Astrocyte of the hippocampus (primary cell): ENCODE data around the gene MAJIN.
A peak's percentile ranks its signal among the peaks of the same experiment; 100 is the strongest.
"Not testable (repeated sequence)": the region's sequence is repeated elsewhere in the genome, so short reads cannot be mapped to it uniquely, and the experiment has no call there.

Source experiments
- DNase-seq: peaks from one replicate; pipeline ENCODE4 v3.0.0; 2011; ENCODE audit warnings: low read depth, low spot score

The MAJIN gene

GRCh38 chr11:64971421-64972233 is at the start of gene MAJIN:
Gene MAJIN (minus strand): TSS chr11:64972108. CDS start chr11:64959405, 12,703 bp downstream.
- DNase-seq: peak; percentile 77

GRCh38 chr11:65021509-65021908 is 49.6 kb upstream of the MAJIN start:
- DNase-seq: no peak

- DNase-seq: no peak
Observed at GRCh38 chr11:65021003-65021402, 49.1 kb upstream of the MAJIN start.

DNA sequence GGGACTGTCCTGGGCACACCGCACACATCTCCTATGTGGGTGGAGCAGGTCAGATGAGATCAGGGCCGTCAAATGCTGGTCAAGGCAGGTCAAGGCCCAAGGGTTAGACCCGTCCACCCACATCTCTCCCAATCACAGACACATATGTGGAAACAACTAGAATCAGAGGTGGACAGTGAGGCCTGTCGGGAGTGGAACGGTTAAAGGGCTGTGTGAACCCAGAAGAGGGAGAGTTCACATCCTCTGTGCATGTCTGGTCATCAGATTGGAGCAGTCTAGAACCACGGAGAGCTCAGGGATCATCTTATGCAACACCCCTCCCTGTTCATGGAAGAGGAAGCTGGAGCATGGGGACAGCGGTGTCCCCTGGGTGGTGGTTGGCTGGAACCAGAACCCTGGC is 47.9 kb upstream of the MAJIN start:
- DNase-seq: no peak

DNA sequence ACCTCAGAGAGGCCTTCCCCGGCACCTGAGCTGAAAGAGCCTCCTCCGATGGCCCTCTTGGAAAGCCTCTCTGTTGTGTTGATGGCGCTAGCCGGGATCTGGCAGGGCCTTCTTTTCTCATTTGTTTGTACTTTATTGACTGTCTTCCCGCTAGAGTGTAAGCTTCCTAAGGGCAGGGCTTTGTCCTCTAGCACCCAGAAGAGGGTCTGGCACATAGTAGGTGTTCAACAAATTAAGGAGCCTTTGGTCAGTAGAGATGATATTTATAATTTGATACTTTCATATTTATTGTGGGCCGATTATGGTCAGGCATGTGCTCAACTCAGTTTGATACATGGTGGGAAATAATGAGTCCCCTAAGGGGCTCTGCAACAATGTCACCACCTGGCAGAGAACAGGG is 46.0 kb upstream of the MAJIN start:
- no peak for DNase-seq

- no peak for DNase-seq
Observed at GRCh38 chr11:65016705-65017104, 44.8 kb upstream of the MAJIN start.

DNA sequence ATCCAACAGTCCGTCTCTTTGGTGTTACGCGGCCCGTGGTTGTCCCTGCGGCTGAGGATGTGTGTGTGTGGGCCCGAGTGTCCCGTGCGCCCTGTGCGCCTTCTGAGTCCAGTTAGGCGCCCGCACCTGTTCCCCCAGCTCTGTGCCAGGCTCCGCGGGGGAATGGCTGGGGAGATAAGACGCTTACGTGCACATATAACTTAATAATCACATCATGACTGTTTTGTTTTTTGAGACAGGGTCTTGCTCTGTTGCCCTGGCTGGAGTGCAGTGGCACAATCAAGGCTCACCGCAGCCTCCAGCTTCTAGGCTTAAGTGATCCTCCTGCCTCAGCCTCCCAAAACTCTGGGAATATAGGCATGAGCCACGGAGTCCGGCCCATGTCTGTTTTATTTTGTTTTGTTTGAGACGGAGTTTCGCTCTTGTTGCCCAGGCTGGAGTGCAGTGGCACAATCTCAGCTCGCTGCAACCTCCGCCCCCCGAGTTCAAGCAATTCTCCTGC is 42.9 kb upstream of the MAJIN start:
- no peak for DNase-seq

DNA sequence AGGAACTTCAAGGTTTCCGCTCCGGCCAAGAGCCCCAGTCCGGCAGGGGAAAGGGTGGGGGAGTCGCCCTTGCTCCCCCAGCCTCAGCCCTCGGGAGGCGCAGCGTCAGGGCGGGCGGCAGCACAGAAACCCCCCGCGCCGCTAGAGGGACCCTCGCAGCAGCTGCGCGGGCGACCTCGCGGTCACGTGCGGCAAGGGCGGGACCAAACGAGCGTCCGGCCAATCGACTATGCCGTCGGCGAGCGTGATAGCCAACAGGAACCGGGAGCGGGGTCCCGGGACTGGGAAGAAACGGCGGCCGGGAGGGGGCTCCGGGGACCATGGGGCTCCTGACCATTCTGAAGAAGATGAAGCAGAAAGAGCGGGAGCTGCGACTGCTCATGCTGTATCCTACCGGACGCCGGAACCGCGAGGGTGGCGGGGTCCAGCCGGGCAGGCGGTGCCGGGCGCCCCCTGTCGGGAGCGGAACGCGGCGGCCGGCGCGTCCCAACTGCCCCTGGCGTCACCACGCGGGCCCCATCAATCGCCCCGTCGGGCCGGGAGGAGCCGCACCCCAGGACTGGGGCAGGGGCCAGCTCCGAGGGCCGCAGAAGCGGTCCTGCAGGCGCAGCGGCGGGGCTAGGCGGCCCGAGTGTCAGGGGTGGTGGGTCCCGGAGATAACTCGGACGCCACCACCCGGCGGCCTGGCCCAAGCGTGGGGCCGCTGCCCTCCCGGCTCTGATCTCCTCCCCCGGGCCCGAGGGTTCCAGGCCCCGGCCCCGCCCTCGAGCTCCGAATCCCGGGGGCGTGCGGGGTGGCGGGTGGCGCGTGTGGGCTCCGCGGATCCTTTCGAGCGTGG is 42.2 kb upstream of the MAJIN start, which contains the start of gene ARL2:
Gene ARL2, plus strand, starts transcription at position 273 of the 838 bp plus-strand sequence. Its CDS starts 48 bp downstream, at position 321.
- peak; percentile 96 for DNase-seq

DNA sequence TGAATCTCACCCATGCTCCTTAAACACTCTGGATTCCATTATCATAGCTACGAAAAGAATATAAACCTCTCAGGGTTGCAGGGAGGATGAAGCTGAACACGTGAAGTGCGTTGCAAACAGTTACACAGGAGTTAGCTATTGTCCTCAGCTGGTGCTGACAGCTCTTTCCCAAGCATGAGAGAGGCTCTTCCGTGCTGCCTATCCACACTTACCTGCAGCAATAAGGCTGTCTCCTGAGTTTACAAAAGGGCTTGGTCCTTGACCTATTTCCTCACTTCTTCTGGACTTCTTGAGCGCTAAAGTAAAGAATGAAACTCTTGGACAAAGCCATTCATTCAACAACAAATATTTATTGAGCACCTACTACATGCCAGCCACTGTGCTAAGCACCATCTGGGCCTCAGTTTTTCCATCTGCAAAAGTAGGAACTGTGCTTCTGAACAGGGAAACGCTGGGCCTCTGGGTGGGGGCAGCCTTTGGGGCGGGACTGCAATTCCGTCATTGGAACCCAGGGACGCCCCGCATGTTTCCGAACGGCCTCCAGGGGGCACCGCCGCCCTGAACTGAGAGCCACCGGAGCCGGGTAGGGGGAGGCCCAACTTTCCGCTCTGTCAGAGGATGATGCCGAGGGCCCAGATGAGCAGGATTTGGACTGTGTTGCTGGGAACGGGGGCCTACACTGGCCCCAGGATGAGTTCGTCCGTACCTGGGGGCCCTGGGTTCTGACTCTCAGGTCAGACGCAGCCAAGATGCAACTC is 41.4 kb upstream of the MAJIN start:
- peak; percentile 94 for DNase-seq

GRCh38 chr11:65008873-65009272 is 37.0 kb upstream of the MAJIN start:
- DNase-seq: no peak

- no peak for DNase-seq
Observed at GRCh38 chr11:65008016-65008415, 36.1 kb upstream of the MAJIN start.

GRCh38 chr11:65003968-65004367 is 32.1 kb upstream of the MAJIN start:
- not testable (repeated sequence) for DNase-seq

DNA sequence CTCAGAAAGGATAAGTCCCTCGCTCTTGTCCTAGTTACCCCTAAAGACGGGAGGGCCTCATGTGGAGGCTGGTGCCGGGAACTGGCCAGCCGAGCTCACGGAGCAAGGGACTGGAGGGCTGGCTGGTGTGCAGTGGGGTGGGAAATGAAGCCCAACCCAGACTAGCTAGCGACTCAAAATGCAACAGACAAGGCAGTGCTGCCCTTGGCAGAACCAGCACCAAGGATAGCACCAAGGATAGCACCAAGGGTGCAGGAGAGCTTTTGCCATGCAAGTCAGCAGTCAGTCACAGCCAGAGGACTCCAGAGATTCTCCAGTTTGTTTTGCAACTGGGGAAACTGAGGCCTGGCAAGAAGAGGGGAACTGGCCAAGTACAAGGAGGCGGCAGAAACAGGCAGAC is 31.4 kb upstream of the MAJIN start:
- peak; percentile 65 for DNase-seq

GRCh38 chr11:65002706-65003105 is 30.8 kb upstream of the MAJIN start:
- DNase-seq: no peak

DNA sequence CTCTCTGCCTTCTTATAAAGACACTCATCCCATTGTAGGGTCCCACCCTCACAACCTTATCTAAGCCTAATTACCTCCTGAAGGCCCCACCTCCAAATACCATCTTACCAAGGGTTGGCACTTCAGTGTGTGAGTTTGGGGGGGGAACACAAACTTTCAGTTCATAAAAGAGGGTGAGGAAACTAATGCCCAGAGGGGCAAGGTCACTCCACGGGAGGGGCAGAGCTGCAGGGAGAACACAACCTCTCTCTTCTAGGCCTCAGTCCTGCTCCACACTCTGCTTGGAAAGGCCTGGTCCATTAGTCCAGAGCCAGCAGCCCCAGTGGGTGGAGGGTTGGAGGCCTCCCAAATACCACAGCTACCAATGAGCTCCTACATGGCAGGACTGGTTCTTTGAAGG is 27.6 kb upstream of the MAJIN start:
- DNase-seq: no peak

DNA sequence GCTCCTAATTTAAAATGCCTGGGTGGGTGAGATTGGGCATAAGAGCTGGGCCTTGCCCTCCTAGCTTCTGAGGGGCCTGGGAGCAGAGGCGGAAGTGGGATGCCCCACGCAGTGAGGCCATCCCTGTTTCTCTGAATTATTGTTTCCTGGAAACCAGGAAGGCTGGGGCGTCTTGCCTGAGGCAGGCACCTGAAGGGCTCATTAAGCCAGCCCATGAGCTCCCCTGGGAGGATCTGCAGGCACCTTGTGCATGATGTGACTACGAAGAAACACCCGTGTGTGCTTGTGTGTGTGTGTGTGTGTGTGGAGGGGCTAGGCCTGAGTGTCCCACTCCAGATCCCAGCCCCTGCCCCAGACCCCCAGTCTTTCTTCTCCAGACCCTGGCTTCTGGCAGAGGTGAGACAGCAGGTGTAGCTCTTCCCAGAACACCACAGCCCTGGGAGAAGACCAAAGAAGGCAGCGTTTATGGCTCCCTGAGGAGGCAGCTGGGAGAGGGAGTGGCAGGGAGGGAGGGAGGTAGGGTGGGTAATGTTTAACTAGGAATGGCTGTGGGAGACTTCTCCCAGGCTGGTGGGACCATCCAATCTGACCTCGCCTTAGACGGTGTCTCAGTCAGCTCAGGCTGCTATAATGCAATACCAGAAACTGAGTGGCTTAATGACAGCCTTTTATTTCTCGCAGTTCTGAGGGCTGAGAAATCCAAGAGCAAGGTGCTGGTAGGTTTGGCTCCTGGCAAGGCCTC is 27.0 kb upstream of the MAJIN start:
- DNase-seq: no peak

GRCh38 chr11:64998141-64998540 is 26.2 kb upstream of the MAJIN start:
- DNase-seq: no peak

DNA sequence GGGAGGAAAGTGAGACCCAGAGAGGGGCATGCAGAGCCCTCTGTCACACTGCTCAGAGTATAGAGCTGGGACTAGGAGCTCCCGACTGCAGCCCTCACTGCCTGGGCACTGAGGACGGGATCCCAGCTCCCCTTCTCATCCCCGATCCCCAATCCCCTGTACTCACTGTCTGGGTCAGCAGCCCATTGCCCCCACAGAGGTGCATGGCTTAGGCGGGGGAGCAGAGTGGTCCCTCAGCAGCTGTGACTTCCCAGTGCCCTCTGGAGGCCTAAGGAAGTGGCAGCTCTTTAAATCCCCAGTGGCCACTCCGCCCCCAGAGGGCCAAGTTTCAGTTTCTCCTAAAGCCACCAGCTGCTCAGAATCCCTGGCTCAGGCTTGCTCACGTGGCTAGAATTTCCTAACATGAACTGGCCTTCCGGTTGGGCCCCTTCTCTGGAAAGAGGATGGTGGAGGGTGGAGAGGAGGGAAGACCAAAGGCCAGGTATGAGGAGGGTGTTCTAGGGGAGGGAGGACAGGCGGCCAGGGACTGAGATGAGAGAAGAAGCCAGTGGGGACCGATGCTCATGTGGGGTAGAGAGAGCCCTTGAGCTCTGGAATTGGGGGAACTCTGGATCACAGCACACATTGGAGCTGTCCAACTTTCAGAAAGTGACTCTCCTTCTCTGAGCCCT is 24.9 kb upstream of the MAJIN start, which contains the start of gene BATF2:
Gene BATF2, minus strand, starts transcription at position 262 of the 671 bp plus-strand sequence. Its CDS starts 57 bp downstream, at position 205.
- DNase-seq: peak; percentile 60

GRCh38 chr11:64996327-64996709 is 24.4 kb upstream of the MAJIN start:
- no peak for DNase-seq

DNA sequence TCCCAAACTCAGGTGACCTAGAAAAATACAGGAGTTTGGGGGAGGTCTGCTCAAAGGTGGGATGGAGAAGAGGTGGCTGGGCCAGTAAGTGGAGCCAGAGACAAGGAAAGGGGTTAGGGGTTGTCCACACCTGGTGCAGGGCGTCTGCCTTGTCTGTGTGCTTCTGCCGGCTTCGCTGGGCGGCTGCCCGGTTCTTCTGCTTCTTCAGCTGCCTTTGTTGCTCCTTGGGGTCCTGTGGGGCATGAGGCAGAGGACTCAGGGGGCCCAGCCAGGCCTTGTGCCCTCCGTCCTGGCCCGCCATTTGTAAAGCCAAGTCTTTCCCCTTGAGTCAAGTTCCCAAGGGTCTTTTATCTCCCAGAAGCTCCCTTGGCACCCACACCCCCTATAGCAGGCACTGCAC is 22.4 kb upstream of the MAJIN start:
- DNase-seq: no peak
